H7 (cell line): ENCODE measurements around the gene TAS2R40. TPM values are rescaled to one million over a fixed set of nuclear protein-coding genes. Genes with fewer than 3 reads are reported as not detected.

Source experiments
- DNase-seq: peaks from one replicate; pipeline ENCODE4 v3.0.0; 2012
- H3K27me3 ChIP-seq: 2 replicates; pipeline ENCODE4 v1.6.0; 2011; ENCODE audit warnings: mild to moderate bottlenecking, low read length; ENCODE audit not compliant: control insufficient read depth, insufficient read depth
- H3K36me3 ChIP-seq: replicated peaks from 2 replicates; pipeline ENCODE4 v1.5.1; 2011; ENCODE audit warnings: low read length; ENCODE audit not compliant: control insufficient read depth, insufficient read depth
- H3K4me3 ChIP-seq: 2 replicates; pipeline ENCODE4 v1.5.1; 2011; ENCODE audit warnings: low read depth, mild to moderate bottlenecking, control low read depth, low read length, moderate library complexity; ENCODE audit not compliant: insufficient read depth
- total RNA-seq: library from RNA; depleted of rRNA; stranded (reverse); fragments of >200 nt; shearing (Covaris generic); gene quantifications from 2 replicates; pipeline ENCODE4 v1.2.3, GENCODE V29; 2014

TAS2R40 gene
- total RNA-seq, 1 experiment from 2014 or later: not detected

DNA sequence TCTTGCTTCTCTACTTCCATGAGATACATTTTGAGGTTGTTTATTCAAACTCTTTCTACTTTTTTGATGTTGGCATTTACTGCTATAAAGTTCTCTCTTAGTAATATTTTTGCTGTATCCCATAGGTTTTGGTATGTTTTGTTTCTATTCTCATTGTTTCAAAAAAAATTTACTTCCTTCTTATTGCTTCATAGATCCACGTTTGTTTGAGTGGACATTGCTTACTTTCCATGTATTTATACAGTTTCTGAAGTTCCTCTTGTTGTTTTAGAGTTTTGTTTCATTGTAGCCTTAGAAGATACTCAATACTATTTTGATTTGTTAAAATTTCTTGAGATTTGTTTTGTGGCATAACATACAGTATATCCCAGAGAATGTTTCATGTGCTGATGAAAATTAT lies 13.7 kb downstream of the TAS2R40 start:
- Histone ChIP-seq H3K4me3 (no peak overlapping the region), H3K27me3 (no peaks in the 10 kb centered on the region), H3K36me3 (no peaks in the 10 kb centered on the region)
- DNase-seq: no peak

- H3K27me3 ChIP-seq: no peaks in the 10 kb centered on the region
- H3K36me3 ChIP-seq: no peaks in the 10 kb centered on the region
- no peak overlapping the region for H3K4me3 ChIP-seq
- DNase-seq: no peak
Measured at GRCh38 chr7:143236408-143236990, 14.7 kb downstream of the TAS2R40 start.

DNA sequence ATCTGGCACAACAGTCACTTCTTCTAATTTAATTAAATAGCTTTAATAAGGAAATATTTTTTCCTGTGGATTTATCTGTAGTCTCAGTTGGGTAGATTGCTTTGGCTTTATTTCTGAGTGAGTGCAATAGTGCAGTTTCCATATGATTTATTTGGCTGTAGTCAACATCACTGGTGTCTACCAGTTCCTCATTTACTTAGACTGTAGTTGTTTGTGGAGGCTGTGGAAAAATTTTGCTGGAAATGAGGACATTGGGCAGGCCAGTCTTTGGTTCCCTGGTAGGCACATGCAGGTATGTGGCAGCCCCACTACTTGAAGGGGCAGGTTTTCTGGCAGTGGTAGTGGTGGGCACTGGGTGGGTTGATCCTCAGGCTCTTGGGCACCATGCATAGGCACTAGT lies 15.5 kb downstream of the TAS2R40 start:
- DNase-seq: no peak
- no peak overlapping the region for H3K4me3 ChIP-seq
- no peaks in the 10 kb centered on the region for H3K27me3 ChIP-seq
- H3K36me3 ChIP-seq: no peaks in the 10 kb centered on the region

DNA sequence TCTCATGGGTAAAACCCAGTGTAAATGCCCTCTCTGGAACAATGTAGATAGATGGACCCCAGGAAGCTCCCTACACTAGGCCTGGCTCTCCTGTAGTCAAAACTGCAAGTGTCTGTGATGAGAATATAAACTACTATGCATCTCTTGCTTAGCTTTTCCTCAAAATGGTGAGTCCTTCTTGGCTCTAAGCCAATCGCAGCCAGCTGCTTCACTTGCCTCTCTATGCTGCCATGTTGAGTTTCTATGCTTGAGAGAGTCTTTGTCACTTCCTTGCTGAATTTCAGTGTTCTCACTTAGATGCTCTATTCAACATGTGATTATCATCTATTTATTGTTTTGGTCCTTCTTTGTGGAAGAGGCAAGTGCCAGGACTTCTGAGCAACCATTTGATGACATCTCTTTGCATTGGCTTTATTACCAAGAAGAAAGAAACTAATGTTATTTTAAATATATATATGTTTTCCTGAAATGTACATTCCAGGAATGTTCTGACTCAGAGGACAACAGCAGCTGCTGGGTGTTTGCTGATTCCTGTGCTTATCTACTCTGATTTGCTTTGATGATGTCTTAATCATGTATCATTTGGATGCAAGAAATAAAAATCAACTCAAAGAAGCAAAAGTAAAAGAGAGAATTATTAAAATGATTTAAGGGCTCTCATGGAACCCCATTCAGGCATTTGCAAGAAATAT lies 16.6 kb downstream of the TAS2R40 start:
- Histone ChIP-seq H3K36me3 (no peaks in the 10 kb centered on the region), H3K4me3 (no peak overlapping the region), H3K27me3 (no peaks in the 10 kb centered on the region)
- DNase-seq: no peak

DNA sequence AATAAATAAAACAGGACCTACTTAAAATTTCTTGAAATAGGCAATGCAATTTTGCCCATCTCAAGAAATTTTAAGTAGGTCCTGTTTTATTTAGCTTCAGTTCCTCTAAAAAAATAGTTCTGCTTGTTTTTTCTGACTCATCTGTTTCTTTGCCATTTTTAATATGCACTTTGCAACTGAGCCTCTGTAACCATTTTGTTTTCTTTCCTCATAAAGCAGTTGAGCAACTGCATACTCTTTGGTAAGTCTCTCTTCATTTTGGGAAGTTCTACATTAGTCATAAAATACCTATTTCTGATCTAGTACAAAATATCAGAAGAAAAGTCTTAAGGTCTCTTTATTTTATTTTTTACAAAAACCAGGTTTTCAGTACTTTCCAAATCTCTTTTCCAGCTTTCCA lies 18.0 kb downstream of the TAS2R40 start:
- Histone ChIP-seq H3K27me3 (no peaks in the 10 kb centered on the region), H3K4me3 (no peak overlapping the region), H3K36me3 (no peaks in the 10 kb centered on the region)
- no peak for DNase-seq

GRCh38 chr7:143240291-143241168 lies 18.7 kb downstream of the TAS2R40 start:
- no peaks in the 10 kb centered on the region for H3K27me3 ChIP-seq
- H3K4me3 ChIP-seq: no peak overlapping the region
- no peaks in the 10 kb centered on the region for H3K36me3 ChIP-seq
- peak; percentile 54 for DNase-seq

- no peaks in the 10 kb centered on the region for H3K36me3 ChIP-seq
- H3K27me3 ChIP-seq: no peaks in the 10 kb centered on the region
- no peak for DNase-seq
- H3K4me3 ChIP-seq: no peak overlapping the region
Measured at GRCh38 chr7:143242306-143242705, 20.5 kb downstream of the TAS2R40 start.

- Histone ChIP-seq H3K27me3 (no peaks in the 10 kb centered on the region), H3K36me3 (no peaks in the 10 kb centered on the region), H3K4me3 (no peak overlapping the region)
- DNase-seq: no peak
Measured at GRCh38 chr7:143243111-143243510, 21.3 kb downstream of the TAS2R40 start.

DNA sequence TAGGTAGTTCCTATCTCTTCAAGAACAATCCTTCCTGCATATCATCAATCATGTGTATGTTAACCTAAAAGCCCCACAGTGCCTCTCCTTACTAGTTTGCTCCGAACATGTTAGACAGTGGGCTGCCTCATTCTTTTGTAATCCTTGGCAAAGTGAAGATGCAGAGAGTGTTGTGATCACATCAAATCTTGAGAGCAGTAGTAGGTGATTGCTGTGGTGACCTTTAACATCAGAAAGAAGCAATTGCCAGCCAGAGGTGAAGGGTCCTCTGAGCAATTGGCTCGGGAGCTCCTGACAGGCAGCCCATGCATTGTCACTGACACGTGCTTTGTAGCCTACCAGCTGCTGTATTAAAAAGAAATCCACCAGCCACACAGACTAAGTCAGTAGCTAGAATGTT lies 21.8 kb downstream of the TAS2R40 start:
- H3K27me3 ChIP-seq: no peaks in the 10 kb centered on the region
- DNase-seq: no peak
- no peaks in the 10 kb centered on the region for H3K36me3 ChIP-seq
- no peak overlapping the region for H3K4me3 ChIP-seq

- DNase-seq: no peak
- no peaks in the 10 kb centered on the region for H3K27me3 ChIP-seq
- H3K4me3 ChIP-seq: no peak overlapping the region
- H3K36me3 ChIP-seq: no peaks in the 10 kb centered on the region
Measured at GRCh38 chr7:143244321-143244720, 22.5 kb downstream of the TAS2R40 start.

DNA sequence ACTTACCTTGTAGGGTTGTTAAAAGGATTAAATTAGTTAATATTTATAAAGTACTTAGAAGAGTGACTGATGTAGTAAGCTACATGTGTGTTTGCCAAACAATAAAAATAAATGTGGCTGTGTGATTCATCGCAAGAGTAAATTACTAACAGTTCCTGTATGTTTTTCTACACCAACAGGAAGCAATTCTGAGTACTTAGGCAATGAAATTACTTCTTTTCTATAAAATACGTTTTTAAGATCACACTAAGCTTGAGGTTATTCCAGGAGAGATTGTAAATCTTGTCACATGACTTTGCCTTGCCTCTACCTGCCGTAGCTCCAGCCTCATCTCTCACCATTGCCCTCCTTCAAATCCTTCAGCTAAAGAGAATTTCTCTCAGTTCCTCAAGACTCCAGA lies 23.3 kb downstream of the TAS2R40 start:
- no peaks in the 10 kb centered on the region for H3K27me3 ChIP-seq
- DNase-seq: no peak
- H3K36me3 ChIP-seq: no peaks in the 10 kb centered on the region
- H3K4me3 ChIP-seq: no peak overlapping the region

DNA sequence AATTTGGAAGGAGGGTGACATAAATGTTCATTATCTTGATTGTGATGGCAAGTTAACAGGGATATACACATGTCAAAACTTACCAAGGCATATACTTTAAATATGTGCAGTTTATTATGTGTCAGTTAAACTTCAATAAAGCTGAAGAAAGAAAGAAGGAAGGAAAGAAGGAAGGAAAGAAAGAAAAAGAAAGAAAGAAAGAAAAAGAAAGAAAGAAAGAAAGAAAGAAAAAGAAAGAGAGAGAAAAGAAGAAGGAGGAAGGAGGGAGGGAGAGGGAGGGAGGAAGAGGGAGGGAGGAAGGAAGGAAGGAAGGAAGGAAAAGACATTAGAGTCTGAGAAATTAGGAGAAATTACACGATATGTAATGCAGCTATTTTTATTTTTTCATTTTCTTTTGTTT lies 25.5 kb downstream of the TAS2R40 start:
- no peak for DNase-seq
- H3K36me3 ChIP-seq: no peaks in the 10 kb centered on the region
- H3K4me3 ChIP-seq: no peak overlapping the region
- no peaks in the 10 kb centered on the region for H3K27me3 ChIP-seq

GRCh38 chr7:143248761-143249354 lies 27.0 kb downstream of the TAS2R40 start:
- no peaks in the 10 kb centered on the region for H3K27me3 ChIP-seq
- no peak for DNase-seq
- no peaks in the 10 kb centered on the region for H3K36me3 ChIP-seq
- no peak overlapping the region for H3K4me3 ChIP-seq

DNA sequence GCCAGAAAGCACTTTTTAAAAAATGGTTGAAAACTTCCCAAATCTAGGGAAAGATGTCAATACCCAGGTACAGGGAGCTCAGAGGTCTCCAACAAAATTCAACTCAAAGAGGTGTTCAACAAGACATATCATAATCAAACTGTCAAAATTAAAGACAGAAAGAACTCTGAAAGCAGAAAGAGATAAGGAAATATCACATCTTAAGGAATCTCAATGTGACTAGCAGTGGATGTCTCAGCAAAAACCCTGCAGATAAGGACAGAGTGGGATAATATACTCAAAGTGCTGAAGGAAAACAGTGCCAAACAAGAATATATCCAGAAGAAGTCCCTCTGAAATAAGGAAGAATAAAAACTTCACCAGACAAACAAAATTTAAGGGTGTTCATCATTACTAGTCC lies 28.4 kb downstream of the TAS2R40 start:
- Histone ChIP-seq H3K4me3 (no peak overlapping the region), H3K36me3 (no peaks in the 10 kb centered on the region), H3K27me3 (no peaks in the 10 kb centered on the region)
- no peak for DNase-seq

DNA sequence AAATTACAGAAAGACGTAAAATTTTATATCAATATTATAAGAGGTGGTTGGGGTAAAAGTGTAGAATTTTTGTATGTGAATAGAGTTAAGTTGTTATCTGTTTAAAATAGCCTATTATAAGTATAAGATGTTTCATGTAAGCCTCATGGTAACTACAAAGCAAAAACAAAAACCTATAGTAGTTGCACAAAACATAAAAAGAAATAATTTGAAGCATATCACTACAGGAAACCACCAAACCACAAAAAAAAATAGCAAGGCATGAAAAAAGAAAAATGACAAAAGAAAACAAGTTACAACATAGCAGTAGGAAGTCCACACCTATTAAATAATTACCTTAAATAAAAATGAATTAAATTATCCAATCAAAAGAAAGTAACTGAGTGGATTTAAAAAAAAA lies 29.0 kb downstream of the TAS2R40 start:
- H3K36me3 ChIP-seq: no peaks in the 10 kb centered on the region
- H3K27me3 ChIP-seq: no peaks in the 10 kb centered on the region
- H3K4me3 ChIP-seq: no peak overlapping the region
- DNase-seq: no peak
